Measurements from ENCODE around the gene EML4. TPM values are rescaled to one million over a fixed set of nuclear protein-coding genes. Genes with fewer than 3 reads are reported as not detected.

The EML4 gene
- total RNA-seq, 2 experiments from 2014 or later = 37.1 to 43.2 TPM

- no peak for DNase-seq (ENCODE audit: low spot score)
- BruUV-seq (replicated peaks) = no TSS peak
- no peak overlapping the region for H2AFZ ChIP-seq (ENCODE audit: low read length)
- no peaks in the 10 kb centered on the region for H3K4me1 ChIP-seq (ENCODE audit: insufficient read depth, low read length, poor library complexity, severe bottlenecking)
- TF ChIP-seq, protein P1, sequence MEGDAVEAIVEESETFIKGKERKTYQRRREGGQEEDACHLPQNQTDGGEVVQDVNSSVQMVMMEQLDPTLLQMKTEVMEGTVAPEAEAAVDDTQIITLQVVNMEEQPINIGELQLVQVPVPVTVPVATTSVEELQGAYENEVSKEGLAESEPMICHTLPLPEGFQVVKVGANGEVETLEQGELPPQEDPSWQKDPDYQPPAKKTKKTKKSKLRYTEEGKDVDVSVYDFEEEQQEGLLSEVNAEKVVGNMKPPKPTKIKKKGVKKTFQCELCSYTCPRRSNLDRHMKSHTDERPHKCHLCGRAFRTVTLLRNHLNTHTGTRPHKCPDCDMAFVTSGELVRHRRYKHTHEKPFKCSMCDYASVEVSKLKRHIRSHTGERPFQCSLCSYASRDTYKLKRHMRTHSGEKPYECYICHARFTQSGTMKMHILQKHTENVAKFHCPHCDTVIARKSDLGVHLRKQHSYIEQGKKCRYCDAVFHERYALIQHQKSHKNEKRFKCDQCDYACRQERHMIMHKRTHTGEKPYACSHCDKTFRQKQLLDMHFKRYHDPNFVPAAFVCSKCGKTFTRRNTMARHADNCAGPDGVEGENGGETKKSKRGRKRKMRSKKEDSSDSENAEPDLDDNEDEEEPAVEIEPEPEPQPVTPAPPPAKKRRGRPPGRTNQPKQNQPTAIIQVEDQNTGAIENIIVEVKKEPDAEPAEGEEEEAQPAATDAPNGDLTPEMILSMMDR (conservative IDR thresholded peaks at IDR 0.05; ENCODE audit: low read length) = no peak
- no peak for TF ChIP-seq EZH2phosphoT487 (IDR thresholded peaks at IDR 0.05; ENCODE audit: borderline replicate concordance, low read depth, low read length)
- ChIA-PET POLR2A (interaction anchor here (1.1 to 1.8 kb wide), 2 partner anchors 9 to 16 kb away, joined by 4 to 14 read pairs; no protein-coding TSS in a partner anchor), CTCF (ENCODE audit: unreplicated experiment) (interaction anchor here (2.0 kb wide), 1 partner anchor 141 kb away, joined by 8 read pairs; no protein-coding TSS in a partner anchor)
- H3K36me3 ChIP-seq (ENCODE audit: insufficient read depth, low read length) = no peaks in the 10 kb centered on the region
- no peak overlapping the region for H3K27ac ChIP-seq (ENCODE audit: low read depth, low read length, poor library complexity, severe bottlenecking)
- no peak overlapping the region for H3K4me3 ChIP-seq (ENCODE audit: low read depth, low read length, poor library complexity, severe bottlenecking)
- H3K4me2 ChIP-seq (ENCODE audit: low read length) = no peak overlapping the region
- intact Hi-C loops (cut with micrococcal nuclease; ENCODE audit: unreplicated experiment) = loop anchor here (5.0 kb wide), 1 partner anchor 370 kb away; no protein-coding TSS in a partner anchor
- H4K20me1 ChIP-seq (ENCODE audit: insufficient read depth, low read length) = no peaks in the 10 kb centered on the region
- H3K9me3 ChIP-seq (ENCODE audit: low read length) = no peaks in the 10 kb centered on the region
- no peaks in the 10 kb centered on the region for H3K9me2 ChIP-seq (ENCODE audit: insufficient read depth, low read length)
- no peaks in the 10 kb centered on the region for H3K79me2 ChIP-seq (ENCODE audit: insufficient read depth, low read depth, low read length)
Measured at GRCh38 chr2:42236911-42237310, 67.8 kb downstream of the EML4 start.

DNA sequence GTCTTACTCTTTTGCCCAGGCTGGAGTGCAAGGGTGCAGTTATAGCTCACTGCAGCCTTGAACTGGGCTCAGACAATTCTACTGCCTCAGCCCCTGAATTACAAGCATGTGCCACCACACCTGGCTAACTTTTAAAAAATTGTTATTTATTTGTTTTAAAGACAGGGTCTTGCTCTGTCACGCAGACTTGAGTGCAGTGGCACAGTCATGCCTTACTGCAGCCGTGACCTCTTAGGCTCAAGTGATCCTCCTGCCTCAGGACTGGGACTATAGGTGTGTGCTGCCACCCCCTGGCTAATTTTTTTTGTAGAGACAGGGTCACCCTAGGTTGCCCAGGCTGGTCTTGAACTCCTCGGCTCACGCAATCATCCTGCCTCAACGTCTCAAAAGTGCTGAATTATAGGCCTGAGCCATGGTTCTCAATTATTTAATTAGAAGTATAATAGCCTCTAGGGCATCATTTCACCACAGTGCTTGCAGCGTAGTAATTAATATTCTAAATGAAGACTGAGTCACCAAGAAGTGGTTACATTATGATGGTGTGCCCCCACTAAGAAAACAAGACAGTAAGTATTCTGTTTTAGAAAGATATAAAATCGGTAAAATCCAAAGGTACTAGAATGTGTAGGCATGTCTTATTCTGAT is 69.6 kb downstream of the EML4 start:
- intact Hi-C loops (cut with micrococcal nuclease; ENCODE audit: unreplicated experiment) = loop anchor here (1.0 to 5.0 kb wide), 3 partner anchors 89 to 371 kb away; no protein-coding TSS in a partner anchor
- DNase-seq (ENCODE audit: low spot score) = peak; percentile 76
- Histone ChIP-seq H3K9me3 (ENCODE audit: low read length) (no peaks in the 10 kb centered on the region), H3K4me2 (ENCODE audit: low read length) (no peak overlapping the region), H3K4me1 (ENCODE audit: insufficient read depth, low read length, poor library complexity, severe bottlenecking) (no peaks in the 10 kb centered on the region), H3K36me3 (ENCODE audit: insufficient read depth, low read length) (no peaks in the 10 kb centered on the region), H3K9me2 (ENCODE audit: insufficient read depth, low read length) (no peaks in the 10 kb centered on the region), H3K4me3 (ENCODE audit: low read depth, low read length, poor library complexity, severe bottlenecking) (no peak overlapping the region), H2AFZ (ENCODE audit: low read length) (no peak overlapping the region), H3K27ac (ENCODE audit: low read depth, low read length, poor library complexity, severe bottlenecking) (no peak overlapping the region), H4K20me1 (ENCODE audit: insufficient read depth, low read length) (no peaks in the 10 kb centered on the region), H3K79me2 (ENCODE audit: insufficient read depth, low read depth, low read length) (no peaks in the 10 kb centered on the region)
- TF ChIP-seq, protein P1 (conservative IDR thresholded peaks at IDR 0.05; ENCODE audit: low read length) = peak; percentile 85
- TF ChIP-seq EZH2phosphoT487 (IDR thresholded peaks at IDR 0.05; ENCODE audit: borderline replicate concordance, low read depth, low read length) = no peak
- ChIA-PET CTCF (ENCODE audit: unreplicated experiment) (interaction anchor here (0.6 to 2.0 kb wide), 2 partner anchors 106 to 143 kb away, joined by 5 to 8 read pairs; no protein-coding TSS in a partner anchor), POLR2A (interaction anchor here (0.6 to 1.6 kb wide), 3 partner anchors 10 to 1281 kb away, joined by 3 to 5 read pairs (median 4); no protein-coding TSS in a partner anchor)
- no TSS peak for BruUV-seq (replicated peaks)

DNA sequence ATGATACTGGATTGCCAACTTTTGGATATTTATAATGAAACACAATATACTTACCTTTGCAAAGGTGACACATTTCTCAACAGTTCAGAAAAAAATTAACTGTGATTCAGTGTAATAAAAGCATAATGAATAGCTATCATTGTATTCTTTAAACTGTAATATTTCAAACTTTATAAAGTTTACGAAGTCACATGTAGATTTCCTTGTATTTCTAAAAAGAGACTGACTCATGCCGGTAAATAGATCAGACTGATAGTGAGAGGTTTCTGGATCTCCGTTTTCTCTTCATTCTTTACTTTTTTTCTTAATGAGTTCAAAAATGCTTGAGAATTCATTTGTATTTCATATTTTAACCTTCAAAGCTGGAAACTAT is 70.1 kb downstream of the EML4 start:
- Histone ChIP-seq H3K27ac (ENCODE audit: low read depth, low read length, poor library complexity, severe bottlenecking) (no peak overlapping the region), H4K20me1 (ENCODE audit: insufficient read depth, low read length) (no peaks in the 10 kb centered on the region), H3K79me2 (ENCODE audit: insufficient read depth, low read depth, low read length) (no peaks in the 10 kb centered on the region), H3K4me3 (ENCODE audit: low read depth, low read length, poor library complexity, severe bottlenecking) (no peak overlapping the region), H3K36me3 (ENCODE audit: insufficient read depth, low read length) (no peaks in the 10 kb centered on the region), H2AFZ (ENCODE audit: low read length) (no peak overlapping the region), H3K9me3 (ENCODE audit: low read length) (no peaks in the 10 kb centered on the region), H3K9me2 (ENCODE audit: insufficient read depth, low read length) (no peaks in the 10 kb centered on the region), H3K4me1 (ENCODE audit: insufficient read depth, low read length, poor library complexity, severe bottlenecking) (no peaks in the 10 kb centered on the region), H3K4me2 (ENCODE audit: low read length) (no peak overlapping the region)
- no peak for TF ChIP-seq EZH2phosphoT487 (IDR thresholded peaks at IDR 0.05; ENCODE audit: borderline replicate concordance, low read depth, low read length)
- TF ChIP-seq, protein P1 (conservative IDR thresholded peaks at IDR 0.05; ENCODE audit: low read length) = no peak
- no TSS peak for BruUV-seq (replicated peaks)
- intact Hi-C loops (cut with micrococcal nuclease; ENCODE audit: unreplicated experiment) = loop anchor here (5.0 kb wide), 1 partner anchor 372 kb away; no protein-coding TSS in a partner anchor
- no peak for DNase-seq (ENCODE audit: low spot score)
- ChIA-PET POLR2A (interaction anchor here (0.7 to 1.6 kb wide), 5 partner anchors 10 to 1281 kb away, joined by 3 to 5 read pairs (median 4); no protein-coding TSS in a partner anchor), CTCF (ENCODE audit: unreplicated experiment) (no interaction called here)
